K562 (cell line): ENCODE results near the gene ARHGAP22. TPM values are rescaled to one million over a fixed set of nuclear protein-coding genes. Genes with fewer than 3 reads are reported as not detected.

Source experiments
- ATAC-seq: fragments of 200-7000 bp; cut with Tn5 transposase; 3 replicates; pipeline ENCODE4 v1.9.1; 2020; ENCODE audit warnings: moderate library complexity
- BruUV-seq: library from RNA; stranded (reverse); fragments of 400-500 nt; replicated peaks from 2 replicates; lab custom pipeline; 2021; lab: Mats Ljungman, UMichigan
- CTCF ChIA-PET: fragments of 300-600 bp; formaldehyde crosslinking; extraction: SDS; loops from one replicate; lab custom pipeline; 2021; ENCODE audit warnings: low intra/inter-chr PET ratio; lab: Yijun Ruan, JAX
- POLR2A ChIA-PET: fragments of 300-600, 350-650 bp; sonication (Branson Sonifier 250); formaldehyde crosslinking; extraction: SDS; loops from one replicate; lab custom pipeline; 2021; ENCODE audit warnings: antibody characterized with exemption, inconsistent platforms; lab: Yijun Ruan, JAX
- DNase-seq, 4 experiments: peaks; one replicate each; pipeline versions ENCODE4 v3.0.0 to v3.0.0-alpha.2; 2011 to 2018; ENCODE audit warnings: low spot score in 3 of 4, mixed read lengths in 3 of 4; ENCODE audit errors: extremely low read depth in 1 of 4
- FAIRE-seq: peaks from 2 replicates; lab custom pipeline; 2011; peaks lifted over from hg19 to GRCh38; lab: Jason Lieb, UNC
- H2AFZ ChIP-seq: 2 replicates; pipeline ENCODE4 v1.6.0; 2011; ENCODE audit warnings: low read depth, low read length, control low read depth, inconsistent platforms
- H3K27ac ChIP-seq: fragments of 200-600 bp; 3 replicates; pipeline ENCODE4 v1.8.0; 2011; ENCODE audit warnings: low read depth, mild to moderate bottlenecking, control low read depth, inconsistent platforms, low read length, moderate library complexity, mixed read lengths; ENCODE audit errors: extremely low read depth
- H3K27me3 ChIP-seq, 2 experiments: fragments of 300-600 bp in 1 of 2; 2 replicates in 1 of 2; 3 replicates in 1 of 2; pipeline versions ENCODE4 v1.6.0 to v1.8.0; 2011; ENCODE audit warnings: inconsistent platforms in 2 of 2, low read length in 2 of 2, mild to moderate bottlenecking in 1 of 2, mixed read lengths in 1 of 2, moderate library complexity in 1 of 2; ENCODE audit not compliant: control insufficient read depth in 2 of 2, insufficient read depth in 2 of 2
- H3K36me3 ChIP-seq: fragments of 300-600 bp; 3 replicates; pipeline ENCODE4 v1.8.0; 2011; ENCODE audit warnings: mild to moderate bottlenecking, low read length, inconsistent platforms; ENCODE audit not compliant: control insufficient read depth, insufficient read depth
- H3K4me1 ChIP-seq, 2 experiments: fragments of 200-600 bp in 1 of 2; replicated peaks in 1 of 2; 2 replicates in 1 of 2; 3 replicates in 1 of 2; pipeline versions ENCODE4 v1.5.1 to v1.8.0; 2011; ENCODE audit warnings: inconsistent platforms in 2 of 2, low read length in 2 of 2, mild to moderate bottlenecking in 1 of 2, mixed read lengths in 1 of 2, moderate library complexity in 1 of 2; ENCODE audit not compliant: control insufficient read depth in 2 of 2, insufficient read depth in 2 of 2
- H3K4me2 ChIP-seq: 2 replicates; pipeline ENCODE4 v1.6.1; 2011; ENCODE audit warnings: low read length, control low read depth, inconsistent platforms, mixed read lengths; ENCODE audit not compliant: insufficient read depth
- H3K4me3 ChIP-seq: fragments of 200-600 bp; sonication (generic), shearing (Covaris generic); 2 replicates; pipeline ENCODE4 v1.5.1; 2016; ENCODE audit warnings: control low read depth, inconsistent platforms
- H3K79me2 ChIP-seq: fragments of 200-600 bp; 3 replicates; pipeline ENCODE4 v1.8.0; 2011; ENCODE audit warnings: low read length, inconsistent platforms; ENCODE audit not compliant: control insufficient read depth, insufficient read depth
- H3K9ac ChIP-seq, 2 experiments: 2 replicates each; pipeline versions ENCODE4 v1.6.0 to v1.6.1; 2011; ENCODE audit warnings: low read depth in 2 of 2, low read length in 2 of 2, control low read depth in 1 of 2, inconsistent platforms in 1 of 2, mild to moderate bottlenecking in 1 of 2, mixed read lengths in 1 of 2; ENCODE audit not compliant: insufficient read depth in 1 of 2
- H3K9me1 ChIP-seq: one replicate; pipeline ENCODE4 v1.6.0; 2011; ENCODE audit warnings: inconsistent platforms, mild to moderate bottlenecking, low read length, moderate library complexity; ENCODE audit not compliant: control insufficient read depth, insufficient read depth
- H3K9me3 ChIP-seq: replicated peaks from 2 replicates; pipeline ENCODE4 v1.5.1; 2011; ENCODE audit warnings: low read depth, low read length, inconsistent platforms; ENCODE audit not compliant: control insufficient read depth, insufficient read depth
- H4K20me1 ChIP-seq: replicated peaks from 2 replicates; pipeline ENCODE4 v1.6.1; 2011; ENCODE audit warnings: low read length, inconsistent platforms, mixed read lengths; ENCODE audit not compliant: control insufficient read depth, insufficient read depth
- GTF2A2 ChIP-seq: IDR thresholded peaks from 2 replicates; pipeline ENCODE4 v1.6.1; 2016; ENCODE audit warnings: mild to moderate bottlenecking, missing genetic modification characterization, missing compliant biosample characterization
- MLLT1 ChIP-seq, 2 experiments: fragments of 450-650 bp; IDR thresholded peaks; 2 replicates each; pipeline ENCODE4 v1.6.1; 2016
- ZC3H4 ChIP-seq: sonication (generic); formaldehyde crosslinking; IDR thresholded peaks from 2 replicates; pipeline ENCODE4 v1.9.0; 2021; ENCODE audit warnings: missing genetic modification reagents, borderline replicate concordance
- ZNF12 ChIP-seq: sonication (generic); formaldehyde crosslinking; IDR thresholded peaks from 2 replicates; pipeline ENCODE4 v1.4.0; 2020; ENCODE audit warnings: mild to moderate bottlenecking, missing genetic modification reagents
- ZNF124 ChIP-seq: sonication (generic); formaldehyde crosslinking; IDR thresholded peaks from 2 replicates; pipeline ENCODE4 v1.8.1; 2022; ENCODE audit warnings: missing genetic modification reagents
- WGBS: fragments of 100-300 bp; shearing (Covaris generic); methylation state at CpG from one replicate; pipeline ENCODE4 v1.1.6; 2016; ENCODE audit warnings: low coverage, mixed read lengths; ENCODE audit not compliant: insufficient coverage; ENCODE audit errors: missing lambda C conversion rate; 5-methylcytosine and 5-hydroxymethylcytosine counted together
- in situ Hi-C: fragments of 300-500 bp; cut with MboI; formaldehyde crosslinking; loops from 4 replicates; pipeline ENCODE4 v1.15.0; 2018; ENCODE audit warnings: inconsistent platforms, mixed read lengths
- intact Hi-C: fragments of 100-400 bp; cut with micrococcal nuclease; formaldehyde crosslinking; loops from 2 replicates; pipeline ENCODE4 v1.14.2; 2022
- polyA plus RNA-seq, 8 experiments: library from polyadenylated mRNA; depleted of rRNA in 4 of 8; stranded (reverse) in 5 of 8; unstranded in 3 of 8; fragments of >200 nt; fragmentation: Nextera tagmentation in 2 of 8; fragmentation: Illumina TruSeq in 1 of 8; extraction: Ambion mirVana in 2 of 8; extraction: Trizol in 1 of 8; gene quantifications; 2 replicates each; pipeline versions ENCODE4 v1.2.1 to v1.2.3, GENCODE V29; 2011 to 2014; ENCODE audit warnings: inconsistent platforms in 1 of 8, missing spikeins in 1 of 8
- total RNA-seq, 7 experiments: library from RNA; depleted of rRNA in 6 of 7; stranded (reverse); fragments of >200 nt in 6 of 7; fragmentation: Illumina TruSeq in 2 of 7; extraction: Trizol in 2 of 7; gene quantifications; 2 replicates each; pipeline versions ENCODE4 v1.2.1 to v1.2.3, GENCODE V29; 2011 to 2021; ENCODE audit warnings: low replicate concordance in 1 of 7

Gene ARHGAP22
- total and polyA plus RNA-seq, 9 of the 15 experiments (the other 6 are each of a cell fraction or from before 2014, with no cell fraction given), result 1.3 to 28.1 (median 12.7) TPM

- Histone ChIP-seq H3K9me1 (no peaks in the 10 kb centered on the region), H2AFZ (no peak overlapping the region), H3K27me3 (peaks cover 15 to 18% of the 10 kb centered on the region in 2 experiments), H3K27ac (no peak overlapping the region), H3K4me1 (peaks cover 0 to 8% of the 10 kb centered on the region in 2 experiments; a peak in 2 of 5 replicates), H3K4me3 (no peak overlapping the region), H3K36me3 (no peaks in the 10 kb centered on the region), H3K79me2 (no peaks in the 10 kb centered on the region), H4K20me1 (no peaks in the 10 kb centered on the region; the same call in 1 of the 2 replicates), H3K4me2 (no peak overlapping the region), H3K9me3 (no peaks in the 10 kb centered on the region), H3K9ac (no peak overlapping the region)
- 1% methylated on average over 5 of the region's 5 CpGs for WGBS
- intact Hi-C loops (loop anchor here (5.0 kb wide), 2 partner anchors 43 to 57 kb away; no protein-coding TSS in a partner anchor), in situ Hi-C loops (no loop called here)
- no peak for ATAC-seq
- TF ChIP-seq ZC3H4 (CRISPR knock-in tag), result no peak
- TF ChIP-seq ZNF124 (CRISPR knock-in tag), result no peak
- no peak for TF ChIP-seq MLLT1 (IDR thresholded peaks at IDR 0.05)
- TF ChIP-seq ZNF12, result no peak
- TF ChIP-seq GTF2A2 (tag), result no peak
- POLR2A ChIA-PET, result interaction anchor here (0.7 kb wide), 1 partner anchor 263 kb away, joined by 3 read pairs; no protein-coding TSS in a partner anchor
- CTCF ChIA-PET, result interaction anchor here (2.8 kb wide), 1 partner anchor 47 kb away, joined by 14 read pairs; no protein-coding TSS in a partner anchor
- no peak for DNase-seq
- no TSS peak for BruUV-seq
- FAIRE-seq, result no peak
Measured at GRCh38 chr10:48609441-48609840, 4.6 kb upstream of the ARHGAP22 start.
